Measurements from ENCODE around the gene STXBP1.

STXBP1 gene

GRCh38 chr9:127722055-127722745 lies 110.1 kb downstream of the STXBP1 start:
- no peaks in the 10 kb centered on the region for H3K36me3 ChIP-seq (ENCODE audit: control insufficient read depth, insufficient read depth, low read length, severe bottlenecking)
- no peaks in the 10 kb centered on the region for H3K9me3 ChIP-seq (ENCODE audit: control insufficient read depth, low read length)
- H3K27me3 ChIP-seq (replicated peaks; ENCODE audit: control insufficient read depth, insufficient read depth, low read length), result no peaks in the 10 kb centered on the region
- DNase-seq (ENCODE audit: low read depth), result no peak
- H3K4me3 ChIP-seq (ENCODE audit: low read length), result no peak overlapping the region
- H3K9ac ChIP-seq (ENCODE audit: low read length), result no peak overlapping the region
- H3K4me1 ChIP-seq (ENCODE audit: control insufficient read depth, insufficient read depth, low read length), result peaks cover 21% of the 10 kb centered on the region

- Histone ChIP-seq H3K9me3 (ENCODE audit: control insufficient read depth, low read length) (no peaks in the 10 kb centered on the region), H3K4me3 (ENCODE audit: low read length) (no peak overlapping the region)
- no peak for DNase-seq (ENCODE audit: low read depth)
Observed at GRCh38 chr9:127723013-127723412, 110.9 kb downstream of the STXBP1 start.

GRCh38 chr9:127723444-127723843 lies 111.4 kb downstream of the STXBP1 start:
- Histone ChIP-seq H3K4me3 (ENCODE audit: low read length) (no peak overlapping the region), H3K36me3 (ENCODE audit: control insufficient read depth, insufficient read depth, low read length, severe bottlenecking) (no peaks in the 10 kb centered on the region), H3K9ac (ENCODE audit: low read length) (no peak overlapping the region), H3K27me3 (replicated peaks; ENCODE audit: control insufficient read depth, insufficient read depth, low read length) (no peaks in the 10 kb centered on the region), H3K4me1 (ENCODE audit: control insufficient read depth, insufficient read depth, low read length) (peaks cover 18% of the 10 kb centered on the region), H3K9me3 (ENCODE audit: control insufficient read depth, low read length) (no peaks in the 10 kb centered on the region)
- DNase-seq (ENCODE audit: low read depth), result peak; percentile 21

More at GRCh38 chr9:127723013-127723412, 110.9 kb downstream of the STXBP1 start:
- Histone ChIP-seq H3K27me3 (replicated peaks; ENCODE audit: control insufficient read depth, insufficient read depth, low read length) (no peaks in the 10 kb centered on the region), H3K36me3 (ENCODE audit: control insufficient read depth, insufficient read depth, low read length, severe bottlenecking) (no peaks in the 10 kb centered on the region), H3K4me1 (ENCODE audit: control insufficient read depth, insufficient read depth, low read length) (peaks cover 18% of the 10 kb centered on the region), H3K9ac (ENCODE audit: low read length) (no peak overlapping the region)

- H3K4me1 ChIP-seq (ENCODE audit: control insufficient read depth, insufficient read depth, low read length), result peaks cover 18% of the 10 kb centered on the region
- no peak for DNase-seq (ENCODE audit: low read depth)
- H3K4me3 ChIP-seq (ENCODE audit: low read length), result no peak overlapping the region
- H3K36me3 ChIP-seq (ENCODE audit: control insufficient read depth, insufficient read depth, low read length, severe bottlenecking), result no peaks in the 10 kb centered on the region
- no peak overlapping the region for H3K9ac ChIP-seq (ENCODE audit: low read length)
- no peaks in the 10 kb centered on the region for H3K27me3 ChIP-seq (replicated peaks; ENCODE audit: control insufficient read depth, insufficient read depth, low read length)
- H3K9me3 ChIP-seq (ENCODE audit: control insufficient read depth, low read length), result no peaks in the 10 kb centered on the region
Observed at GRCh38 chr9:127724012-127724411, 111.9 kb downstream of the STXBP1 start.

- H3K9me3 ChIP-seq (ENCODE audit: control insufficient read depth, low read length), result no peaks in the 10 kb centered on the region
- no peak for DNase-seq (ENCODE audit: low read depth)
- peaks cover 5% of the 10 kb centered on the region for H3K36me3 ChIP-seq (ENCODE audit: control insufficient read depth, insufficient read depth, low read length, severe bottlenecking)
- H3K4me1 ChIP-seq (ENCODE audit: control insufficient read depth, insufficient read depth, low read length), result peaks cover 18% of the 10 kb centered on the region
- H3K9ac ChIP-seq (ENCODE audit: low read length), result no peak overlapping the region
- H3K4me3 ChIP-seq (ENCODE audit: low read length), result no peak overlapping the region
- no peaks in the 10 kb centered on the region for H3K27me3 ChIP-seq (replicated peaks; ENCODE audit: control insufficient read depth, insufficient read depth, low read length)
Observed at GRCh38 chr9:127726871-127727270, 114.8 kb downstream of the STXBP1 start.

- H3K36me3 ChIP-seq (ENCODE audit: control insufficient read depth, insufficient read depth, low read length, severe bottlenecking), result peaks cover 6% of the 10 kb centered on the region
- H3K27me3 ChIP-seq (replicated peaks; ENCODE audit: control insufficient read depth, insufficient read depth, low read length), result no peaks in the 10 kb centered on the region
- DNase-seq (ENCODE audit: low read depth), result no peak
- no peaks in the 10 kb centered on the region for H3K9me3 ChIP-seq (ENCODE audit: control insufficient read depth, low read length)
- no peak overlapping the region for H3K9ac ChIP-seq (ENCODE audit: low read length)
- H3K4me1 ChIP-seq (ENCODE audit: control insufficient read depth, insufficient read depth, low read length), result peaks cover 11% of the 10 kb centered on the region
- H3K4me3 ChIP-seq (ENCODE audit: low read length), result no peak overlapping the region
Observed at GRCh38 chr9:127728808-127729207, 116.7 kb downstream of the STXBP1 start.

GRCh38 chr9:127729522-127730256 lies 117.6 kb downstream of the STXBP1 start:
- no peak overlapping the region for H3K4me3 ChIP-seq (ENCODE audit: low read length)
- no peaks in the 10 kb centered on the region for H3K27me3 ChIP-seq (replicated peaks; ENCODE audit: control insufficient read depth, insufficient read depth, low read length)
- peaks cover 6% of the 10 kb centered on the region for H3K36me3 ChIP-seq (ENCODE audit: control insufficient read depth, insufficient read depth, low read length, severe bottlenecking)
- H3K9me3 ChIP-seq (ENCODE audit: control insufficient read depth, low read length), result no peaks in the 10 kb centered on the region
- H3K4me1 ChIP-seq (ENCODE audit: control insufficient read depth, insufficient read depth, low read length), result peaks cover 9% of the 10 kb centered on the region
- no peak for DNase-seq (ENCODE audit: low read depth)
- no peak overlapping the region for H3K9ac ChIP-seq (ENCODE audit: low read length)

GRCh38 chr9:127730262-127730661 lies 118.2 kb downstream of the STXBP1 start:
- Histone ChIP-seq H3K4me1 (ENCODE audit: control insufficient read depth, insufficient read depth, low read length) (peaks cover 7% of the 10 kb centered on the region), H3K27me3 (replicated peaks; ENCODE audit: control insufficient read depth, insufficient read depth, low read length) (no peaks in the 10 kb centered on the region), H3K36me3 (ENCODE audit: control insufficient read depth, insufficient read depth, low read length, severe bottlenecking) (peaks cover 6% of the 10 kb centered on the region), H3K9me3 (ENCODE audit: control insufficient read depth, low read length) (no peaks in the 10 kb centered on the region), H3K9ac (ENCODE audit: low read length) (no peak overlapping the region), H3K4me3 (ENCODE audit: low read length) (no peak overlapping the region)
- DNase-seq (ENCODE audit: low read depth), result no peak

GRCh38 chr9:127730799-127731410 lies 118.8 kb downstream of the STXBP1 start:
- H3K36me3 ChIP-seq (ENCODE audit: control insufficient read depth, insufficient read depth, low read length, severe bottlenecking), result peaks cover 6% of the 10 kb centered on the region
- H3K9me3 ChIP-seq (ENCODE audit: control insufficient read depth, low read length), result no peaks in the 10 kb centered on the region
- no peak for DNase-seq (ENCODE audit: low read depth)

GRCh38 chr9:127731938-127732337 lies 119.9 kb downstream of the STXBP1 start:
- Histone ChIP-seq H3K27me3 (replicated peaks; ENCODE audit: control insufficient read depth, insufficient read depth, low read length) (no peaks in the 10 kb centered on the region), H3K9me3 (ENCODE audit: control insufficient read depth, low read length) (no peaks in the 10 kb centered on the region), H3K36me3 (ENCODE audit: control insufficient read depth, insufficient read depth, low read length, severe bottlenecking) (peaks cover 6% of the 10 kb centered on the region), H3K4me3 (ENCODE audit: low read length) (no peak overlapping the region), H3K4me1 (ENCODE audit: control insufficient read depth, insufficient read depth, low read length) (peaks cover 12% of the 10 kb centered on the region), H3K9ac (ENCODE audit: low read length) (no peak overlapping the region)
- no peak for DNase-seq (ENCODE audit: low read depth)

More at GRCh38 chr9:127730799-127731410, 118.8 kb downstream of the STXBP1 start:
- Histone ChIP-seq H3K4me1 (ENCODE audit: control insufficient read depth, insufficient read depth, low read length) (peaks cover 12% of the 10 kb centered on the region), H3K9ac (ENCODE audit: low read length) (no peak overlapping the region), H3K27me3 (replicated peaks; ENCODE audit: control insufficient read depth, insufficient read depth, low read length) (no peaks in the 10 kb centered on the region), H3K4me3 (ENCODE audit: low read length) (no peak overlapping the region)

GRCh38 chr9:127732444-127732843 lies 120.4 kb downstream of the STXBP1 start:
- Histone ChIP-seq H3K4me3 (ENCODE audit: low read length) (no peak overlapping the region), H3K9ac (ENCODE audit: low read length) (no peak overlapping the region), H3K4me1 (ENCODE audit: control insufficient read depth, insufficient read depth, low read length) (peaks cover 12% of the 10 kb centered on the region), H3K27me3 (replicated peaks; ENCODE audit: control insufficient read depth, insufficient read depth, low read length) (no peaks in the 10 kb centered on the region), H3K36me3 (ENCODE audit: control insufficient read depth, insufficient read depth, low read length, severe bottlenecking) (peaks cover 6% of the 10 kb centered on the region), H3K9me3 (ENCODE audit: control insufficient read depth, low read length) (no peaks in the 10 kb centered on the region)
- DNase-seq (ENCODE audit: low read depth), result no peak

Measured in adipocyte (in vitro differentiated cells).